KOPT-K1 (cell line): ENCODE measurements around the gene CANT1.

Experiments
- H3K27ac ChIP-seq: fragments of 200-600 bp; sonication (generic); 2 replicates; pipeline ENCODE4 v1.5.1; 2016; ENCODE audit warnings: antibody characterized with exemption, mild to moderate bottlenecking, low read depth, low read length; ENCODE audit not compliant: poor library complexity, severe bottlenecking
- H3K36me3 ChIP-seq: fragments of 200-600 bp; sonication (generic); 2 replicates; pipeline ENCODE4 v1.5.1; 2017; ENCODE audit warnings: antibody characterized with exemption, mild to moderate bottlenecking, low read length, moderate library complexity; ENCODE audit not compliant: insufficient read depth
- H3K9me3 ChIP-seq: fragments of 200-600 bp; sonication (generic); 2 replicates; pipeline ENCODE4 v1.5.1; 2017; ENCODE audit warnings: antibody characterized with exemption, low read length, mild to moderate bottlenecking; ENCODE audit not compliant: insufficient read depth, poor library complexity, severe bottlenecking

The CANT1 gene

GRCh38 chr17:79009397-79010303, at the start of gene CANT1:
CANT1 (minus strand) TSS chr17:79009764; CDS start chr17:78997622, 12,142 bp downstream.
- H3K27ac ChIP-seq = peak within 1 kb of the TSS; percentile 91

GRCh38 chr17:79057737-79058385, 48.3 kb upstream of the CANT1 start:
- no peaks in the 10 kb centered on the region for H3K36me3 ChIP-seq
- H3K27ac ChIP-seq = no peak overlapping the region
- peaks cover 25% of the 10 kb centered on the region for H3K9me3 ChIP-seq

More at GRCh38 chr17:79009397-79010303, at the start of gene CANT1:
- peaks cover 18% of the 10 kb centered on the region; the same call in 1 of the 2 replicates for H3K36me3 ChIP-seq
- H3K9me3 ChIP-seq = peaks cover 18% of the 10 kb centered on the region

GRCh38 chr17:79055197-79055596, 45.6 kb upstream of the CANT1 start:
- peaks cover 37% of the 10 kb centered on the region for H3K9me3 ChIP-seq
- H3K27ac ChIP-seq = no peak overlapping the region
- H3K36me3 ChIP-seq = no peaks in the 10 kb centered on the region

- peaks cover 37% of the 10 kb centered on the region for H3K9me3 ChIP-seq
- no peaks in the 10 kb centered on the region for H3K36me3 ChIP-seq
- no peak overlapping the region for H3K27ac ChIP-seq
Measured at GRCh38 chr17:79054200-79054960, 44.8 kb upstream of the CANT1 start.

GRCh38 chr17:79053251-79053925, 43.8 kb upstream of the CANT1 start:
- no peak overlapping the region for H3K27ac ChIP-seq
- peaks cover 37% of the 10 kb centered on the region for H3K9me3 ChIP-seq
- no peaks in the 10 kb centered on the region for H3K36me3 ChIP-seq

- Histone ChIP-seq H3K36me3 (no peaks in the 10 kb centered on the region), H3K27ac (no peak overlapping the region), H3K9me3 (peaks cover 29% of the 10 kb centered on the region)
Measured at GRCh38 chr17:79052131-79052530, 42.6 kb upstream of the CANT1 start.

- H3K9me3 ChIP-seq = peaks cover 29% of the 10 kb centered on the region
Measured at GRCh38 chr17:79051306-79051705, 41.7 kb upstream of the CANT1 start.

GRCh38 chr17:79050551-79050950, 41.0 kb upstream of the CANT1 start:
- Histone ChIP-seq H3K27ac (no peak overlapping the region), H3K9me3 (peaks cover 29% of the 10 kb centered on the region), H3K36me3 (no peaks in the 10 kb centered on the region)

More at GRCh38 chr17:79051306-79051705, 41.7 kb upstream of the CANT1 start:
- Histone ChIP-seq H3K27ac (no peak overlapping the region), H3K36me3 (no peaks in the 10 kb centered on the region)

GRCh38 chr17:79049821-79050220, 40.3 kb upstream of the CANT1 start:
- H3K27ac ChIP-seq = no peak overlapping the region
- H3K9me3 ChIP-seq = peaks cover 29% of the 10 kb centered on the region
- no peaks in the 10 kb centered on the region for H3K36me3 ChIP-seq

- Histone ChIP-seq H3K36me3 (no peaks in the 10 kb centered on the region), H3K9me3 (peaks cover 23% of the 10 kb centered on the region), H3K27ac (no peak overlapping the region)
Measured at GRCh38 chr17:79048826-79049755, 39.5 kb upstream of the CANT1 start.

GRCh38 chr17:79047923-79048825, 38.6 kb upstream of the CANT1 start:
- H3K9me3 ChIP-seq = peaks cover 14% of the 10 kb centered on the region
- no peak overlapping the region for H3K27ac ChIP-seq
- H3K36me3 ChIP-seq = no peaks in the 10 kb centered on the region

GRCh38 chr17:79047291-79047920, 37.8 kb upstream of the CANT1 start:
- Histone ChIP-seq H3K36me3 (no peaks in the 10 kb centered on the region), H3K27ac (no peak overlapping the region), H3K9me3 (peaks cover 11% of the 10 kb centered on the region)

GRCh38 chr17:79046916-79047280, 37.3 kb upstream of the CANT1 start:
- H3K36me3 ChIP-seq = no peaks in the 10 kb centered on the region
- H3K27ac ChIP-seq = no peak overlapping the region
- peaks cover 9% of the 10 kb centered on the region for H3K9me3 ChIP-seq
